Esophagus muscularis mucosa (tissue), 4 donors: ENCODE results near the gene TMEM200B. TPM values are rescaled to one million over a fixed set of nuclear protein-coding genes. Genes with fewer than 3 reads are reported as not detected.

Experiments
- DNase-seq: peaks from one replicate; pipeline ENCODE4 v3.0.0-alpha.2; 2017; ENCODE audit errors: extremely low spot score
- H3K27ac ChIP-seq, 4 donors: fragments of 200-600 bp; sonication (generic); replicated peaks in 1 of 4; 1 replicate in 3 of 4; 2 replicates in 1 of 4; pipeline ENCODE4 v1.5.1; 2016 to 2019; ENCODE audit warnings: mild to moderate bottlenecking in 1 of 4
- H3K27me3 ChIP-seq, 4 donors: fragments of 200-600 bp; sonication (generic); one replicate each; pipeline versions ENCODE4 v1.5.1 to v1.6.0; 2016 to 2019
- H3K36me3 ChIP-seq, 4 donors: fragments of 200-600 bp; sonication (generic); one replicate each; pipeline ENCODE4 v1.5.1; 2016 to 2019
- H3K4me1 ChIP-seq, 4 donors: fragments of 200-600 bp; sonication (generic); one replicate each; pipeline ENCODE4 v1.5.1; 2016 to 2019
- H3K4me3 ChIP-seq, 4 donors: fragments of 200-600 bp; sonication (generic); 1 replicate in 2 of 4; 2 replicates in 2 of 4; pipeline ENCODE4 v1.5.1; 2016 to 2019; ENCODE audit warnings: mild to moderate bottlenecking in 4 of 4, moderate library complexity in 1 of 4
- H3K9me3 ChIP-seq, 4 donors: fragments of 200-600 bp; sonication (generic); 1 replicate in 3 of 4; 2 replicates in 1 of 4; pipeline ENCODE4 v1.5.1; 2016 to 2019
- CTCF ChIP-seq, 3 experiments: fragments of 200-600 bp in 2 of 3; fragments of 450-650 bp in 1 of 3; sonication (generic) in 2 of 3; IDR thresholded peaks; one replicate each; pipeline ENCODE4 v1.5.1; 2017 to 2019; ENCODE audit warnings: antibody characterized with exemption in 3 of 3, mild to moderate bottlenecking in 2 of 3, moderate library complexity in 1 of 3
- EP300 ChIP-seq: sonication (generic); formaldehyde crosslinking; IDR thresholded peaks from one replicate; pipeline ENCODE4 v1.6.1; 2017; ENCODE audit warnings: antibody characterized with exemption
- POLR2A ChIP-seq: fragments of 450-650 bp; IDR thresholded peaks from one replicate; pipeline ENCODE4 v1.6.1; 2017; ENCODE audit warnings: antibody characterized with exemption, moderate library complexity, mild to moderate bottlenecking, low read depth
- POLR2AphosphoS5 ChIP-seq, 2 donors: sonication (generic); formaldehyde crosslinking; IDR thresholded peaks; one replicate each; pipeline ENCODE4 v1.6.1; 2017; ENCODE audit warnings: antibody characterized with exemption in 2 of 2
- WGBS: methylation state at CpG from one replicate; pipeline ENCODE4 v1.1.5; 2018; 5-methylcytosine and 5-hydroxymethylcytosine counted together
- intact Hi-C: fragments of 100-400 bp; cut with DNase I; formaldehyde crosslinking; loops from one replicate; pipeline ENCODE4 v1.15.1; 2023
- total RNA-seq, 4 donors: library from RNA; depleted of rRNA; stranded (reverse); fragments of >200 nt; gene quantifications; one replicate each; pipeline versions ENCODE4 v1.1.0 to v1.2.1, GENCODE V29; 2016

Gene TMEM200B
- total RNA-seq, 4 donors from 2014 or later = 14.5 to 44.8 (median 28.2) TPM

GRCh38 chr1:29169976-29170375 lies 46.3 kb upstream of the TMEM200B start:
- DNase-seq = no peak
- 66% methylated on average over 3 of the region's 3 CpGs for WGBS
- no peak overlapping the region for H3K4me3 ChIP-seq
- no peaks in the 10 kb centered on the region for H3K9me3 ChIP-seq
- no peak for TF ChIP-seq CTCF (IDR thresholded peaks at IDR 0.05)
- TF ChIP-seq EP300 = no peak
- TF ChIP-seq POLR2AphosphoS5 (IDR thresholded peaks at IDR 0.05) = no peak
- TF ChIP-seq POLR2A = no peak
- no peak overlapping the region for H3K27ac ChIP-seq
- H3K36me3 ChIP-seq = peaks cover 14 to 46% (median 32%) of the 10 kb centered on the region in 4 donors
- no peaks in the 10 kb centered on the region for H3K27me3 ChIP-seq
- H3K4me1 ChIP-seq = peaks cover 36 to 86% (median 71%) of the 10 kb centered on the region in 4 donors
- intact Hi-C loops = no loop called here

DNA sequence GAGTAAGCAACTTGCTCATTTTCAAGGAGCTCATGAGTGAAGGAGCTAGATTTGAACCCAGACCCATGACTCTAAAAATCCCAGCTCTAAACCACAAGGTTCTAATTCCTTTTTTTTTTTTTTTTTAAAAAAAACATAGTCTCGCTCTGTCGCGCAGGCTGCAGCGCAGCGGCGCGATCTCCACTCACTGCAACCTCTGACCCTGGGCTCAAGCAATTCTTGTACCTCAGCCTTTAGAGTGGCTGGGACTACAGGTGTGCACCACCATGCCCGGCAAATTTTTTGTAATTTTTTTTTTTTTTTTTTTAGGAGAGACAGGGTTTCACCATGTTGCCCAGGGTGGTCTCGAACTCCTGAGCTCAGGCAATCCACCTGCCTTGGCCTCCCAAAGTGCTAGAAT lies 44.2 kb upstream of the TMEM200B start:
- WGBS = 100% methylated on average over 9 of the region's 9 CpGs
- Histone ChIP-seq H3K27ac (no peak overlapping the region), H3K4me1 (peaks cover 33 to 80% (median 75%) of the 10 kb centered on the region in 4 donors), H3K36me3 (peaks cover 14 to 55% (median 37%) of the 10 kb centered on the region in 4 donors), H3K4me3 (no peak overlapping the region), H3K9me3 (no peaks in the 10 kb centered on the region), H3K27me3 (no peaks in the 10 kb centered on the region)
- no peak for DNase-seq
- no peak for TF ChIP-seq POLR2AphosphoS5 (IDR thresholded peaks at IDR 0.05)
- no peak for TF ChIP-seq EP300
- no peak for TF ChIP-seq CTCF (IDR thresholded peaks at IDR 0.05)
- TF ChIP-seq POLR2A = no peak
- intact Hi-C loops = no loop called here

DNA sequence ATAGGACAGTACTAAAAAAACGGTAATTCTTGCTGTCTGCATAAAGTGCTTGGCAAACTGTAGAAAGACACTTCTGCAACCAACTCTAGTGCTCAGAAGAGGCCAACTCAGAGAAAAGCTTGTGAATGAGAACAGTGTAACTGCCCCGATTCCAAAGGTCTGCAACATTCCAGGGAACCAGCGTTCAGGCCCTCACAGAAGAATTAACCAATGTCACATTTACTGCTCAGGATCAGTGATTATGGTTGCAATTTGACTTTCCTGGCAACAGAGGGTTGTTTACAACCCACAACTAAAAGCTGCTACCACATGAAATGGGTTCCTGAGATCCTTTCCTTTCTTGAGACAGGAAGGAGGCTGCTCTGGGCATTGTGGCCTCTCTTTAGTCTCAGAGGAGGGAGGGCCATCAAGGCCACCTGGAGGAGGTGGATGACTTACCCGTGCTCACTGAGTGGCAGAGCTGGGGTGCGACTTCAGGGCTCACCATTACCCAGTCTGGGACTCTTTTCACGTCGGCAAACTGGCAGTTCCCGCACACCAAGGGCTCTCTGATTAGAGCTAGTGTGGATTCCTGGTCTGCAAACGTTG lies 42.7 kb upstream of the TMEM200B start:
- Histone ChIP-seq H3K4me1 (peaks cover 43 to 80% (median 75%) of the 10 kb centered on the region in 4 donors), H3K27ac (no peak overlapping the region), H3K36me3 (peaks cover 14 to 52% (median 37%) of the 10 kb centered on the region in 4 donors), H3K4me3 (no peak overlapping the region), H3K27me3 (no peaks in the 10 kb centered on the region), H3K9me3 (no peaks in the 10 kb centered on the region)
- intact Hi-C loops = no loop called here
- DNase-seq = no peak
- 78% methylated on average over 9 of the region's 9 CpGs for WGBS
- TF ChIP-seq POLR2A = no peak
- no peak for TF ChIP-seq POLR2AphosphoS5 (IDR thresholded peaks at IDR 0.05)
- no peak for TF ChIP-seq EP300
- no peak for TF ChIP-seq CTCF (IDR thresholded peaks at IDR 0.05)

DNA sequence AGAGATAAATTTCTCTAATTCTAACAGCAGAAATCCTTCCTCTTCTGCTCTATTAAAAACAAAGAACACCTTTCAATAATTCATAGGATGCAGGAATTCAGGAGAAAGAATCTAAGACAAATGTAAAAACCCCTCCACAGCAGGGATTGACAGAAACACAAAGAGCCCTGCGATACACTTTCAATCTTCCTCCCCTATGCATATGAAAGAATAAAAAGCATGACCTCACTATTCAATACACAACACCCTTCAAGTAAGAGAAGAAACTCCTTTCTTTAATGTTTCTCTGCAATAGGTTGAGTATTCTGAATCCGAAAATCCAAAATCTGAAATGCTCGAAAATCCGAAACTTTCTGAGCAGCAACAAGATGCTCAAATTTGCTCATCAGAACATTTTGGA lies 40.9 kb upstream of the TMEM200B start:
- Histone ChIP-seq H3K4me3 (no peak overlapping the region), H3K27me3 (no peaks in the 10 kb centered on the region), H3K9me3 (no peaks in the 10 kb centered on the region), H3K36me3 (peaks cover 14 to 59% (median 43%) of the 10 kb centered on the region in 4 donors), H3K4me1 (peaks cover 37 to 75% (median 71%) of the 10 kb centered on the region in 4 donors), H3K27ac (no peak overlapping the region)
- intact Hi-C loops = no loop called here
- 87% methylated on average over 4 of the region's 4 CpGs for WGBS
- no peak for TF ChIP-seq POLR2AphosphoS5 (IDR thresholded peaks at IDR 0.05)
- no peak for TF ChIP-seq CTCF (IDR thresholded peaks at IDR 0.05)
- no peak for TF ChIP-seq EP300
- no peak for TF ChIP-seq POLR2A
- no peak for DNase-seq
